ENCODE results near the gene CHMP6. TPM values are rescaled to one million over a fixed set of nuclear protein-coding genes. Genes with fewer than 3 reads are reported as not detected.

CHMP6 gene
- total RNA-seq, 1 experiment from 2014 or later, result 22.0 TPM

DNA sequence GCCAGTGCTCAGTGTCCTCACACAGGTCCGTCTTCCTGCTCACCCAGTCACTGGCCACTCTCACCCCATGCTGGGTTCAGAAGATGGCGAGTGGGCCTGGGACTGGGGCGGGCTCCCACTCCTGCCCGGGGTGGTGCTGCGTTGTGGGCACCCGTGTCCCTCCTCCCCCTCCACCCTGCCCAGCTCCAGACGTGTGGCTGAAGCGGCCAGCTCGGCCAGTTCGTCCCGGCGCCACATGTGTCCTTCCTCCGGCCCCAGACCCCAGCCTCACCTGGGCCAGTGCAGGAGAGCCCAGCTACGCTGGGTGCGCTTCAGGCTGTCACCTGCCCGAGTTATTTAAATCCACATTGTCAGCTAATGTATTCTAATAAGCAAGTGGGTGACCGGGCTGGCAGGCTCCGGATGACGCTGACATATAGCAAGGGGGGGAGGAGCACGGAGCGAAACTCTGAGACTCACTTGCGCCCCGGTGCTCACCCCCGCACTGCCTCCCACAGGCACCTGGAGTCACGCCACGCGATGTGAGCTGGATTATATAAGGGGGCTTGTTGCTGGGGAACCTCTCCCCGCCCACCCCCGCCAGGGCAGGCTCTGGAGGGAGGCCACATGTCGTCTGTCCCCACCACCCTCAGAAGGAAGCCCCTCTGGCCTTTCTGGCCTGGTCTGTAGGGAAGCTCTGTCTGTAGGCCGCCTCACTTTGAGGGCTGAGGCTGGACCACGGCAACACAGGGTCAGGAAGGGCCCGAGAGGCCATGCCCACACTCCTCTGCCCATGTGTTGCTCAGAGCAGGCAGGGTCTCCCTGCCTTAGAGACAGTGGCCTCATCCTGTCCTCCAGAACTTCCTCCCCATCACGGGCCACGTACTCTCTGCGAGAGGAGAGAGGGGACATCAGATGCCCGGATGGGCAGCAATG, 36.2 kb downstream of the CHMP6 start:
- Histone ChIP-seq H3K36me3 (ENCODE audit: control insufficient read depth in 1 of 2, insufficient read depth in 2 of 2, low read length in 2 of 2) (peaks cover 0 to 4% of the 10 kb centered on the region in 2 experiments; a peak in 2 of 4 replicates), H3K4me3 (replicated peaks in 1 of 2; ENCODE audit: low read depth in 1 of 2, low read length in 2 of 2) (no peak overlapping the region), H4K20me1 (ENCODE audit: insufficient read depth) (no peaks in the 10 kb centered on the region), H3K4me1 (ENCODE audit: control insufficient read depth in 1 of 2, insufficient read depth in 2 of 2, low read length in 2 of 2) (peaks cover 8 to 14% of the 10 kb centered on the region in 2 experiments; a peak in 3 of 4 replicates), H3K9me3 (ENCODE audit: control insufficient read depth in 1 of 2, insufficient read depth in 1 of 2, low read depth in 1 of 2, low read length in 2 of 2) (no peaks in the 10 kb centered on the region; a peak in 1 of 4 replicates), H3K27me3 (ENCODE audit: insufficient read depth, low read length) (no peaks in the 10 kb centered on the region), H3K79me2 (ENCODE audit: insufficient read depth, low read length) (no peaks in the 10 kb centered on the region), H3K9me2 (ENCODE audit: insufficient read depth) (no peaks in the 10 kb centered on the region), H2AFZ (ENCODE audit: low read depth, low read length, poor library complexity, severe bottlenecking) (no peak overlapping the region), H3K9ac (ENCODE audit: low read length) (no peak overlapping the region), H3K4me2 (ENCODE audit: low read length) (no peak overlapping the region), H3K27ac (ENCODE audit: low read depth, low read length) (no peak overlapping the region; the same call in 1 of the 2 replicates)
- ATAC-seq, result no peak
- ChIA-PET CTCF (no interaction called here), POLR2A (no interaction called here), RAD21 (ENCODE audit: low non-redundant PET in 1 of 2, low total read pairs in 2 of 2, uncharacterized antibody in 2 of 2, unreplicated experiment in 2 of 2) (no interaction called here)
- no peak for DNase-seq (ENCODE audit: low read depth, low spot score)
- intact Hi-C loops (cut with micrococcal nuclease), result no loop called here
- TF ChIP-seq SP1 (IDR thresholded peaks at IDR 0.05; ENCODE audit: low read depth), result no peak
- no peak for TF ChIP-seq CEBPB (IDR thresholded peaks at IDR 0.05; ENCODE audit: low read depth)
- TF ChIP-seq EZH2phosphoT487 (IDR thresholded peaks at IDR 0.05; ENCODE audit: borderline replicate concordance), result no peak
- TF ChIP-seq CBX3 (IDR thresholded peaks at IDR 0.05; ENCODE audit: low read depth), result no peak
- no peak for TF ChIP-seq SRF (IDR thresholded peaks at IDR 0.05; ENCODE audit: low read depth)
- BruUV-seq (replicated peaks), result no TSS peak

DNA sequence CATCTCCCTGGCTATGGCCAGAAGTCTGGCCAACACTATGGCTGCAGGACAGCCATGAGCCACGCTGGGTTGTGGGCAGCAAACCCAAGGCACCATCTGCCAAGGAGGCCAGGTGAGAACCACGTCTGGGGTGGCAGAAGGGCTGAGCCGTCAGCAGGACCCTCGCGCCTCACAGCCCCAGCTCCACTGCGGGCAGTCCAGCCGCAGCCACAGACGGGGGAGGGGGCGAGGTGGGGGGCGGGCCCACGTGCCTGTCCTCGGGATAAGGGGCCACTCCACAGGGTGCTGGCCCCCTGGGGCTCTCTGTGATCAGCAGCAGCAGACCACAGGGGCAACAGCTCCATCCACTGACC, 36.8 kb downstream of the CHMP6 start:
- H3K9ac ChIP-seq (ENCODE audit: low read length), result no peak overlapping the region
- no peaks in the 10 kb centered on the region for H3K27me3 ChIP-seq (ENCODE audit: insufficient read depth, low read length)
- H4K20me1 ChIP-seq (ENCODE audit: insufficient read depth), result no peaks in the 10 kb centered on the region
- ChIA-PET RAD21 (ENCODE audit: low non-redundant PET in 1 of 2, low total read pairs in 2 of 2, uncharacterized antibody in 2 of 2, unreplicated experiment in 2 of 2) (no interaction called here), CTCF (no interaction called here), POLR2A (no interaction called here)
- no peaks in the 10 kb centered on the region for H3K79me2 ChIP-seq (ENCODE audit: insufficient read depth, low read length)
- H3K4me2 ChIP-seq (ENCODE audit: low read length), result no peak overlapping the region
- intact Hi-C loops (cut with micrococcal nuclease), result no loop called here
- peaks cover 0 to 5% of the 10 kb centered on the region in 2 experiments; a peak in 2 of 4 replicates for H3K36me3 ChIP-seq (ENCODE audit: control insufficient read depth in 1 of 2, insufficient read depth in 2 of 2, low read length in 2 of 2)
- no peak for ATAC-seq
- no peak overlapping the region; the same call in 1 of the 2 replicates for H3K27ac ChIP-seq (ENCODE audit: low read depth, low read length)
- no peak overlapping the region for H2AFZ ChIP-seq (ENCODE audit: low read depth, low read length, poor library complexity, severe bottlenecking)
- no TSS peak for BruUV-seq (replicated peaks)
- peaks cover 5 to 8% of the 10 kb centered on the region in 2 experiments; a peak in 3 of 4 replicates for H3K4me1 ChIP-seq (ENCODE audit: control insufficient read depth in 1 of 2, insufficient read depth in 2 of 2, low read length in 2 of 2)
- no peak overlapping the region for H3K4me3 ChIP-seq (replicated peaks in 1 of 2; ENCODE audit: low read depth in 1 of 2, low read length in 2 of 2)
- DNase-seq (ENCODE audit: low read depth, low spot score), result no peak
- no peaks in the 10 kb centered on the region for H3K9me2 ChIP-seq (ENCODE audit: insufficient read depth)
- no peaks in the 10 kb centered on the region; a peak in 1 of 4 replicates for H3K9me3 ChIP-seq (ENCODE audit: control insufficient read depth in 1 of 2, insufficient read depth in 1 of 2, low read depth in 1 of 2, low read length in 2 of 2)
- TF ChIP-seq CBX3 (IDR thresholded peaks at IDR 0.05; ENCODE audit: low read depth) (no peak), EGR1 (IDR thresholded peaks at IDR 0.05; ENCODE audit: low read depth) (no peak), POLR2A (IDR thresholded peaks at IDR 0.05; ENCODE audit: borderline replicate concordance, extremely low read depth, insufficient read depth, insufficient read length) (no peak), ZNF274 (IDR thresholded peaks at IDR 0.05; ENCODE audit: low read depth, low read length) (no peak), ELF1 (IDR thresholded peaks at IDR 0.05; ENCODE audit: borderline replicate concordance, low read depth) (no peak), POLR2AphosphoS5 (IDR thresholded peaks at IDR 0.05; ENCODE audit: low read depth, low read length) (no peak; the same call in 1 of the 2 replicates), FOSL1 (IDR thresholded peaks at IDR 0.05; ENCODE audit: low read depth) (no peak), CEBPB (IDR thresholded peaks at IDR 0.05; ENCODE audit: low read depth) (no peak), SP1 (IDR thresholded peaks at IDR 0.05; ENCODE audit: low read depth) (no peak), ZFX (IDR thresholded peaks at IDR 0.05) (no peak)
- TF ChIP-seq, protein P1, sequence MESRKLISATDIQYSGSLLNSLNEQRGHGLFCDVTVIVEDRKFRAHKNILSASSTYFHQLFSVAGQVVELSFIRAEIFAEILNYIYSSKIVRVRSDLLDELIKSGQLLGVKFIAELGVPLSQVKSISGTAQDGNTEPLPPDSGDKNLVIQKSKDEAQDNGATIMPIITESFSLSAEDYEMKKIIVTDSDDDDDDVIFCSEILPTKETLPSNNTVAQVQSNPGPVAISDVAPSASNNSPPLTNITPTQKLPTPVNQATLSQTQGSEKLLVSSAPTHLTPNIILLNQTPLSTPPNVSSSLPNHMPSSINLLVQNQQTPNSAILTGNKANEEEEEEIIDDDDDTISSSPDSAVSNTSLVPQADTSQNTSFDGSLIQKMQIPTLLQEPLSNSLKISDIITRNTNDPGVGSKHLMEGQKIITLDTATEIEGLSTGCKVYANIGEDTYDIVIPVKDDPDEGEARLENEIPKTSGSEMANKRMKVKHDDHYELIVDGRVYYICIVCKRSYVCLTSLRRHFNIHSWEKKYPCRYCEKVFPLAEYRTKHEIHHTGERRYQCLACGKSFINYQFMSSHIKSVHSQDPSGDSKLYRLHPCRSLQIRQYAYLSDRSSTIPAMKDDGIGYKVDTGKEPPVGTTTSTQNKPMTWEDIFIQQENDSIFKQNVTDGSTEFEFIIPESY (IDR thresholded peaks at IDR 0.05; ENCODE audit: extremely low read depth, insufficient replicate concordance, low read length), result no peak
- TF ChIP-seq, protein P2, sequence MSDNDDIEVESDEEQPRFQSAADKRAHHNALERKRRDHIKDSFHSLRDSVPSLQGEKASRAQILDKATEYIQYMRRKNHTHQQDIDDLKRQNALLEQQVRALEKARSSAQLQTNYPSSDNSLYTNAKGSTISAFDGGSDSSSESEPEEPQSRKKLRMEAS (IDR thresholded peaks at IDR 0.05), result no peak
- TF ChIP-seq, protein P3, sequence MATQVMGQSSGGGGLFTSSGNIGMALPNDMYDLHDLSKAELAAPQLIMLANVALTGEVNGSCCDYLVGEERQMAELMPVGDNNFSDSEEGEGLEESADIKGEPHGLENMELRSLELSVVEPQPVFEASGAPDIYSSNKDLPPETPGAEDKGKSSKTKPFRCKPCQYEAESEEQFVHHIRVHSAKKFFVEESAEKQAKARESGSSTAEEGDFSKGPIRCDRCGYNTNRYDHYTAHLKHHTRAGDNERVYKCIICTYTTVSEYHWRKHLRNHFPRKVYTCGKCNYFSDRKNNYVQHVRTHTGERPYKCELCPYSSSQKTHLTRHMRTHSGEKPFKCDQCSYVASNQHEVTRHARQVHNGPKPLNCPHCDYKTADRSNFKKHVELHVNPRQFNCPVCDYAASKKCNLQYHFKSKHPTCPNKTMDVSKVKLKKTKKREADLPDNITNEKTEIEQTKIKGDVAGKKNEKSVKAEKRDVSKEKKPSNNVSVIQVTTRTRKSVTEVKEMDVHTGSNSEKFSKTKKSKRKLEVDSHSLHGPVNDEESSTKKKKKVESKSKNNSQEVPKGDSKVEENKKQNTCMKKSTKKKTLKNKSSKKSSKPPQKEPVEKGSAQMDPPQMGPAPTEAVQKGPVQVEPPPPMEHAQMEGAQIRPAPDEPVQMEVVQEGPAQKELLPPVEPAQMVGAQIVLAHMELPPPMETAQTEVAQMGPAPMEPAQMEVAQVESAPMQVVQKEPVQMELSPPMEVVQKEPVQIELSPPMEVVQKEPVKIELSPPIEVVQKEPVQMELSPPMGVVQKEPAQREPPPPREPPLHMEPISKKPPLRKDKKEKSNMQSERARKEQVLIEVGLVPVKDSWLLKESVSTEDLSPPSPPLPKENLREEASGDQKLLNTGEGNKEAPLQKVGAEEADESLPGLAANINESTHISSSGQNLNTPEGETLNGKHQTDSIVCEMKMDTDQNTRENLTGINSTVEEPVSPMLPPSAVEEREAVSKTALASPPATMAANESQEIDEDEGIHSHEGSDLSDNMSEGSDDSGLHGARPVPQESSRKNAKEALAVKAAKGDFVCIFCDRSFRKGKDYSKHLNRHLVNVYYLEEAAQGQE (IDR thresholded peaks at IDR 0.05; ENCODE audit: low read depth), result no peak
